ENCODE results near the gene ZNF575. TPM values are rescaled to one million over a fixed set of nuclear protein-coding genes. Genes with fewer than 3 reads are reported as not detected.

ZNF575 gene
- total and polyA plus RNA-seq, 2 donors (not counting 3 experiments of a cell fraction or from before 2014, with no cell fraction given): 0.57 to 3.0 TPM

- Histone ChIP-seq H3K9ac (replicated peaks; ENCODE audit: extremely low read depth, insufficient read depth, low read length) (no peak overlapping the region), H4K20me1 (replicated peaks; ENCODE audit: control insufficient read depth, extremely low read depth, insufficient read depth, low read length) (no peaks in the 10 kb centered on the region), H3K27ac (ENCODE audit: insufficient read depth, low read depth, low read length) (no peak overlapping the region), H3K9me1 (replicated peaks; ENCODE audit: control insufficient read depth, extremely low read depth, insufficient read depth, low read length) (no peaks in the 10 kb centered on the region), H2AFZ (ENCODE audit: low read depth, low read length) (no peak overlapping the region), H3K79me2 (ENCODE audit: control insufficient read depth, insufficient read depth, low read length) (no peaks in the 10 kb centered on the region), H3K36me3 (ENCODE audit: control insufficient read depth in 2 of 2, extremely low read depth in 1 of 2, insufficient read depth in 2 of 2, low read length in 2 of 2) (peaks cover 0 to 4% of the 10 kb centered on the region in 2 experiments), H3K4me3 (replicated peaks in 1 of 3; ENCODE audit: insufficient read depth in 1 of 3, low read depth in 1 of 3, low read length in 3 of 3) (no peak overlapping the region), H3K9me3 (replicated peaks; ENCODE audit: control insufficient read depth, insufficient read depth, low read length) (no peaks in the 10 kb centered on the region), H3K4me2 (ENCODE audit: insufficient read depth, low read length) (no peak overlapping the region), H3K4me1 (ENCODE audit: control insufficient read depth, extremely low read depth, insufficient read depth, low read length) (no peaks in the 10 kb centered on the region), H3K27me3 (ENCODE audit: control insufficient read depth in 2 of 2, insufficient read depth in 2 of 2, low read length in 2 of 2) (no peaks in the 10 kb centered on the region)
- no peak for TF ChIP-seq FOS (IDR thresholded peaks at IDR 0.05; ENCODE audit: borderline replicate concordance, insufficient read depth, low read length)
- TF ChIP-seq CTCF (IDR thresholded peaks at IDR 0.05; ENCODE audit: extremely low read depth in 1 of 2, insufficient read depth in 1 of 2, low read depth in 1 of 2, low read length in 2 of 2): no peak
- TF ChIP-seq GATA2 (IDR thresholded peaks at IDR 0.05; ENCODE audit: insufficient read depth, insufficient read length, low read depth, low read length): no peak
- TF ChIP-seq EZH2 (IDR thresholded peaks at IDR 0.05; ENCODE audit: borderline replicate concordance, low read depth, low read length, severe bottlenecking): no peak
- no peak for TF ChIP-seq POLR2A (IDR thresholded peaks at IDR 0.05; ENCODE audit: low read depth, low read length)
- ChIA-PET POLR2A (no interaction called here), CTCF (no interaction called here)
- dilution Hi-C loops (cut with MboI; ENCODE audit: extremely low pct_ligation_motif_present, low sequenced_read_pairs): no loop called here
- intact Hi-C loops (cut with micrococcal nuclease): no loop called here
- no peak for FAIRE-seq
- no TSS peak for BruUV-seq (replicated peaks)
- no peak for DNase-seq (ENCODE audit: low read depth, low spot score)
Measured at GRCh38 chr19:43485951-43486350, 47.0 kb upstream of the ZNF575 start.

- no peak overlapping the region for H2AFZ ChIP-seq (ENCODE audit: low read depth, low read length)
- CTCF ChIA-PET: interaction anchor here (2.2 kb wide), 1 partner anchor 39 kb away, joined by 7 read pairs; no protein-coding TSS in a partner anchor
- dilution Hi-C loops (cut with MboI; ENCODE audit: extremely low pct_ligation_motif_present, low sequenced_read_pairs): no loop called here
- no peak overlapping the region for H3K9ac ChIP-seq (replicated peaks; ENCODE audit: extremely low read depth, insufficient read depth, low read length)
- intact Hi-C loops (cut with micrococcal nuclease): no loop called here
- H3K27me3 ChIP-seq (ENCODE audit: control insufficient read depth in 2 of 2, insufficient read depth in 2 of 2, low read length in 2 of 2): no peaks in the 10 kb centered on the region
- H3K79me2 ChIP-seq (ENCODE audit: control insufficient read depth, insufficient read depth, low read length): no peaks in the 10 kb centered on the region
- no peaks in the 10 kb centered on the region for H3K9me1 ChIP-seq (replicated peaks; ENCODE audit: control insufficient read depth, extremely low read depth, insufficient read depth, low read length)
- H3K4me3 ChIP-seq (replicated peaks in 1 of 3; ENCODE audit: insufficient read depth in 1 of 3, low read depth in 1 of 3, low read length in 3 of 3): no peak overlapping the region
- H3K9me3 ChIP-seq (replicated peaks; ENCODE audit: control insufficient read depth, insufficient read depth, low read length): no peaks in the 10 kb centered on the region
- H3K36me3 ChIP-seq (ENCODE audit: control insufficient read depth in 2 of 2, extremely low read depth in 1 of 2, insufficient read depth in 2 of 2, low read length in 2 of 2): peaks cover 0 to 5% of the 10 kb centered on the region in 2 experiments
- H3K4me2 ChIP-seq (ENCODE audit: insufficient read depth, low read length): no peak overlapping the region
- H3K27ac ChIP-seq (ENCODE audit: insufficient read depth, low read depth, low read length): no peak overlapping the region
- BruUV-seq (replicated peaks): no TSS peak
- TF ChIP-seq EZH2 (IDR thresholded peaks at IDR 0.05; ENCODE audit: borderline replicate concordance, low read depth, low read length, severe bottlenecking): no peak
- TF ChIP-seq JUN (IDR thresholded peaks at IDR 0.05; ENCODE audit: borderline replicate concordance, insufficient read depth, insufficient read length, low read depth): no peak
- no peak for TF ChIP-seq FOS (IDR thresholded peaks at IDR 0.05; ENCODE audit: borderline replicate concordance, insufficient read depth, low read length)
- POLR2A ChIA-PET: no interaction called here
- H4K20me1 ChIP-seq (replicated peaks; ENCODE audit: control insufficient read depth, extremely low read depth, insufficient read depth, low read length): no peaks in the 10 kb centered on the region
- no peak for DNase-seq (ENCODE audit: low read depth, low spot score)
- no peak for FAIRE-seq
- no peaks in the 10 kb centered on the region for H3K4me1 ChIP-seq (ENCODE audit: control insufficient read depth, extremely low read depth, insufficient read depth, low read length)
Measured at GRCh38 chr19:43486412-43486811, 46.6 kb upstream of the ZNF575 start.

All from endothelial cell of umbilical vein (primary cell).